Measurements from ENCODE around the gene MCF2L.

The MCF2L gene

DNA sequence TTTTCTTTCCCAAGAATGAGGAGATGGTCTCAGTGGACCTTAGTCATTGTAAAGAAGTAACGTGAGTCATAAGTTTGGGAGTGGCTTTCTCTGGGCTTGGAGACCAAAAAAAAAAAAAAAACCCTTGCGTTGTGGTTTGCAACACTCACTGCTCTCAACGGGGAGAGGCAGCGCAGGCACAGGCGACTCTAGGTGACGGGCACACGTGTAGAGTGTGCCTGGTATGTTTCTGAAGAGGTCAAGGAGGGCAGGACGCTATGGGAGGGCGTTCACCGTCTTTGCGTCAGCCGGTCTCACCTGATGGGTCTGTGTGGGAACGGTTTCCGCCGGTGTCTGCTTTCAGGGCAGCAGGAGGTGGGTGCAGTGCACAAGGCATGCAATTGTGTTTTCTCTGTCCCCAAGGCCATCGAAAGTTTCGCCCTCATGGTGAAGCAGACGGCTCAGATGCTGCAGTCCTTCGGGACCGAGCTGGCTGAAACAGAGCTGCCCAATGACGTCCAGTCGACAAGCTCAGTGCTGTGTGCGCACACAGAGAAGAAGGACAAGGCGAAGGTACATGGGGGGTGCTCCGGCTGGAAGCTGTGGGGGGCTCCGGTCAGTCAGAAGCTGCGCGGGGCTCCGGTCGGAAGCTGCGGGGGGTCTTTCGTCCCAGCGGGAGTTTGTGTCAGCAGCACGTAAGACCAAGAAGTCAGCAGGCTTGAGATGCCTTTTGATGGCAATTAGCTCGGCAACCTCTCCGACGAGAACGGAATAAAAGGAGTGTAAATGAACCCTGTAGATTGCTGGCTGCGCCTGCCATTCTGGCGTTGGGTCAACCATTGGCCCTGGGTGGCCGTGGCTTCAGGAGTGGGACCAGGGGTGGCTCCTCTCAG, 95.8 kb downstream of the MCF2L start:
- H3K79me2 ChIP-seq (ENCODE audit: low read length): no peaks in the 10 kb centered on the region
- H3K36me3 ChIP-seq (replicated peaks; ENCODE audit: insufficient read depth, low read length): no peaks in the 10 kb centered on the region
- TF ChIP-seq EZH2 (optimal IDR thresholded peaks at IDR 0.05; ENCODE audit: low read depth, low read length): no peak
- TF ChIP-seq, protein P1, sequence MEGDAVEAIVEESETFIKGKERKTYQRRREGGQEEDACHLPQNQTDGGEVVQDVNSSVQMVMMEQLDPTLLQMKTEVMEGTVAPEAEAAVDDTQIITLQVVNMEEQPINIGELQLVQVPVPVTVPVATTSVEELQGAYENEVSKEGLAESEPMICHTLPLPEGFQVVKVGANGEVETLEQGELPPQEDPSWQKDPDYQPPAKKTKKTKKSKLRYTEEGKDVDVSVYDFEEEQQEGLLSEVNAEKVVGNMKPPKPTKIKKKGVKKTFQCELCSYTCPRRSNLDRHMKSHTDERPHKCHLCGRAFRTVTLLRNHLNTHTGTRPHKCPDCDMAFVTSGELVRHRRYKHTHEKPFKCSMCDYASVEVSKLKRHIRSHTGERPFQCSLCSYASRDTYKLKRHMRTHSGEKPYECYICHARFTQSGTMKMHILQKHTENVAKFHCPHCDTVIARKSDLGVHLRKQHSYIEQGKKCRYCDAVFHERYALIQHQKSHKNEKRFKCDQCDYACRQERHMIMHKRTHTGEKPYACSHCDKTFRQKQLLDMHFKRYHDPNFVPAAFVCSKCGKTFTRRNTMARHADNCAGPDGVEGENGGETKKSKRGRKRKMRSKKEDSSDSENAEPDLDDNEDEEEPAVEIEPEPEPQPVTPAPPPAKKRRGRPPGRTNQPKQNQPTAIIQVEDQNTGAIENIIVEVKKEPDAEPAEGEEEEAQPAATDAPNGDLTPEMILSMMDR (IDR thresholded peaks at IDR 0.05; ENCODE audit: low read length): no peak
- TF ChIP-seq EZH2phosphoT487 (IDR thresholded peaks at IDR 0.05; ENCODE audit: low read length): no peak
- H3K9ac ChIP-seq (ENCODE audit: low read length): no peak overlapping the region
- H3F3A ChIP-seq (ENCODE audit: insufficient read depth, low read length): no peaks in the 10 kb centered on the region
- no peaks in the 10 kb centered on the region for H3K9me2 ChIP-seq (replicated peaks; ENCODE audit: insufficient read depth, low read length)
- H3K27me3 ChIP-seq (replicated peaks; ENCODE audit: insufficient read depth, low read length): peaks cover 65% of the 10 kb centered on the region
- H3K4me3 ChIP-seq (ENCODE audit: low read length): no peak overlapping the region
- no peak for DNase-seq
- H3K27ac ChIP-seq (ENCODE audit: low read length): no peak overlapping the region
- H3K9me3 ChIP-seq (replicated peaks; ENCODE audit: insufficient read depth, low read length): no peaks in the 10 kb centered on the region
- H3K4me2 ChIP-seq (ENCODE audit: low read depth, low read length): no peak overlapping the region
- no peaks in the 10 kb centered on the region for H4K20me1 ChIP-seq (ENCODE audit: insufficient read depth, low read length)
- H3K4me1 ChIP-seq (ENCODE audit: low read length): no peaks in the 10 kb centered on the region
- H2AFZ ChIP-seq (ENCODE audit: low read length): no peak overlapping the region

DNA sequence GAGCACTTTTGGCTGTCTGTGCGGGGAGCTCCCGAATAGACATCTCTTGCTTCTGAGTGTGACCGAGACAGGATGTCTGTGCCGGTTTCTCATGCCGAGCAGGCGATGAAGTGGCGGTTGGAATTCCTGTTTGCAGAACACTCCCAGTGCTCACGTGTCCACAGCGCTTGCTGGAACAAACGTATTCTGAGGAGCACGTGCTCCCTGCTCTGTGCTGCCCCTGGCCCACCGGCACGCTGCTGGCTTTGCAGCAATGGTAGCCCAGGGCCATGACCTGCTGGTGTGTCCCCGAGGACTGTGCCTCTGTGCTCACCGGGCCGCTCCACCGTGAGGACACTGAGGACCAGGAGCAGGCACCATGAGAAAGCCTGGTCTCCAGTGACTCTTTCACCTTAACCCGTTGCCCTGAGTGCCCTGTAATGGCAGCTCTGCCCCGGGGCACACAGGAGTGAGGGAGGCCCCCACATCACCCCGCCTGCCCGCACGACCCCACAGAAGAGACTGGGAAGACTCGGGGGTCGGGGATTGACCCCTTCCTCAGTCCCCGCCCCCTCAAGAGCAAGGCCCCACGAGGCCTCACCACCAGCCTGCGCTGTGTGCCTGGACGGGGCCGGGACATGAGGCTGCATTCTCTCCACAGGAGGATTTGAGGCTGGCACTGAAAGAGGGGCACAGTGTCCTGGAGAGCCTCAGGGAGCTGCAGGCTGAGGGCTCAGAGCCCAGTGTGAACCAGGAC, 96.6 kb downstream of the MCF2L start:
- Histone ChIP-seq H3K9me3 (replicated peaks; ENCODE audit: insufficient read depth, low read length) (no peaks in the 10 kb centered on the region), H2AFZ (ENCODE audit: low read length) (no peak overlapping the region), H3K79me2 (ENCODE audit: low read length) (no peaks in the 10 kb centered on the region), H3K9ac (ENCODE audit: low read length) (no peak overlapping the region), H3K27me3 (replicated peaks; ENCODE audit: insufficient read depth, low read length) (peaks cover 65% of the 10 kb centered on the region), H4K20me1 (ENCODE audit: insufficient read depth, low read length) (no peaks in the 10 kb centered on the region), H3K36me3 (replicated peaks; ENCODE audit: insufficient read depth, low read length) (no peaks in the 10 kb centered on the region), H3K27ac (ENCODE audit: low read length) (no peak overlapping the region), H3F3A (ENCODE audit: insufficient read depth, low read length) (no peaks in the 10 kb centered on the region), H3K4me2 (ENCODE audit: low read depth, low read length) (no peak overlapping the region), H3K4me3 (ENCODE audit: low read length) (no peak overlapping the region), H3K9me2 (replicated peaks; ENCODE audit: insufficient read depth, low read length) (no peaks in the 10 kb centered on the region), H3K4me1 (ENCODE audit: low read length) (no peaks in the 10 kb centered on the region)
- TF ChIP-seq EZH2phosphoT487 (IDR thresholded peaks at IDR 0.05; ENCODE audit: low read length) (no peak), EZH2 (optimal IDR thresholded peaks at IDR 0.05; ENCODE audit: low read depth, low read length) (no peak)
- TF ChIP-seq, protein P1 (IDR thresholded peaks at IDR 0.05; ENCODE audit: low read length): no peak
- no peak for DNase-seq

DNA sequence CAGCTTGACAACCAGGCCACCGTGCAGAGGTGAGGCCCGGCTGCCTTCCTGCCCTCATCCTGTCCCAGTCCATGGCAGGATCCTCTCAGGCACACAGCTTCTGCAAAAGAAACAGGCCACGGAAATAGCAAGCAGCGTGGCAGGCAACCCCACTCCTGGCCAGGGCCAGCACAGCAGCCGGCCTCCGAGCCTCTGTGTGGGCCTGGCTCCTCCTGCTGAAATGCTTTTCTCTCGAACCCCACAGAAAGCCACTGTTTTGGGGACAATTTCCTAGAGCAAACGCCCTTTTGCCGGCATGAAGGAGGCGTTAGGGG, 97.1 kb downstream of the MCF2L start:
- no peak overlapping the region for H3K9ac ChIP-seq (ENCODE audit: low read length)
- no peak for TF ChIP-seq EZH2 (optimal IDR thresholded peaks at IDR 0.05; ENCODE audit: low read depth, low read length)
- no peak for TF ChIP-seq EZH2phosphoT487 (IDR thresholded peaks at IDR 0.05; ENCODE audit: low read length)
- TF ChIP-seq, protein P1 (IDR thresholded peaks at IDR 0.05; ENCODE audit: low read length): no peak
- DNase-seq: no peak
- H3K9me2 ChIP-seq (replicated peaks; ENCODE audit: insufficient read depth, low read length): no peaks in the 10 kb centered on the region
- no peaks in the 10 kb centered on the region for H3K4me1 ChIP-seq (ENCODE audit: low read length)
- no peaks in the 10 kb centered on the region for H4K20me1 ChIP-seq (ENCODE audit: insufficient read depth, low read length)
- no peaks in the 10 kb centered on the region for H3K36me3 ChIP-seq (replicated peaks; ENCODE audit: insufficient read depth, low read length)
- no peak overlapping the region for H3K4me3 ChIP-seq (ENCODE audit: low read length)
- H3K27ac ChIP-seq (ENCODE audit: low read length): no peak overlapping the region
- no peaks in the 10 kb centered on the region for H3K9me3 ChIP-seq (replicated peaks; ENCODE audit: insufficient read depth, low read length)
- H2AFZ ChIP-seq (ENCODE audit: low read length): no peak overlapping the region
- peaks cover 66% of the 10 kb centered on the region for H3K27me3 ChIP-seq (replicated peaks; ENCODE audit: insufficient read depth, low read length)
- no peak overlapping the region for H3K4me2 ChIP-seq (ENCODE audit: low read depth, low read length)
- H3K79me2 ChIP-seq (ENCODE audit: low read length): no peaks in the 10 kb centered on the region
- H3F3A ChIP-seq (ENCODE audit: insufficient read depth, low read length): no peaks in the 10 kb centered on the region
